ENCODE data around the gene UBE2G2.

The UBE2G2 gene

DNA sequence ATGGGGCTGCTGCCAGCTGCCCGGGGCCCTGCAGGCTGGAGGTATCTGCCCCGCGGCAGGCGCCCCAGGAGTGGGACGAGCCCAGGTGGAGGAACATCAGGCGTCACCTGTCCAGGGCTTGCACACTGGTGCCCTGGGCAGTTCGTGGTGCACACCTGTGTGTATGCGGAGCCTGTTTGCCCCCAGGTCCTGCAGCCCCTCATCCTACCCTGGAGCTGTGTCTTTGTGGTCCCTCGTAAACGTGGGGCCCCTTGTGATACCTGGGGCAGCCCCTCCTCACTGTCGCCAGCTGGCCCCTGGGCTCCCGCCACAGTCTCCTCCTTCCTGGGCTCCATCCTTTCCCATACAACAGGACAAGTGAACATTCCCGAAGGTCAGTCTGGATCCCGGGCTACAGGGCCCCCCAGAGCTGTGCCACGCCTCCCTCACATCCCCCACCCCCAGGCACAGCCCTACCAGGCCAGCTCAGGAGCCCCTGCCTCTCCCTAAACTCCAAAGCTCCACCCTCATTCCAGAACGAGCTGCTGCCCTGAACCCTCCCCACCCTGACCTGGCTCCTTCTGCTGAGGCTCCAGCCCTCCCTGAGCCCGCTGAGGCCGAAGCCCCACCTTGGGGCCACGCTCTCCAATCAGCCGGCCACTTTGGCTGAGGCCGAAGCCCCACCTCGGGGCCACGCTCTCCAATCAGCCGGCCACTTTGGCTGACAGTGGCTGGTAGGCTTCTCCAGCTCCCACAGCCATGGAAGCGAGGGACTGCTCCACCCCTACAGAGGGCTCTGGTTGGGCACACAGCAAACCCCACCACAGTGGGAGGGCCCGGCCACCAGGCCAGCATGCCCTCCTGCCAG lies 42.6 kb downstream of the UBE2G2 start:
- WGBS, 2 experiments = 83 to 85% methylated on average over 26 of the region's 26 CpGs
- Histone ChIP-seq H3K36me3 (ENCODE audit: control insufficient read depth, insufficient read depth, low read length) (no peaks in the 10 kb centered on the region), H3K4me3 (ENCODE audit: insufficient read depth, low read depth, low read length) (no peak overlapping the region), H3K9me3 (ENCODE audit: control insufficient read depth, low read length) (no peaks in the 10 kb centered on the region), H3K27ac (ENCODE audit: insufficient read depth, low read depth, low read length, poor library complexity, severe bottlenecking) (no peak overlapping the region), H3K4me1 (ENCODE audit: control insufficient read depth, insufficient read depth, low read length) (peaks cover 17% of the 10 kb centered on the region), H3K27me3 (ENCODE audit: control insufficient read depth, insufficient read depth, low read length, poor library complexity, severe bottlenecking) (no peaks in the 10 kb centered on the region)

DNA sequence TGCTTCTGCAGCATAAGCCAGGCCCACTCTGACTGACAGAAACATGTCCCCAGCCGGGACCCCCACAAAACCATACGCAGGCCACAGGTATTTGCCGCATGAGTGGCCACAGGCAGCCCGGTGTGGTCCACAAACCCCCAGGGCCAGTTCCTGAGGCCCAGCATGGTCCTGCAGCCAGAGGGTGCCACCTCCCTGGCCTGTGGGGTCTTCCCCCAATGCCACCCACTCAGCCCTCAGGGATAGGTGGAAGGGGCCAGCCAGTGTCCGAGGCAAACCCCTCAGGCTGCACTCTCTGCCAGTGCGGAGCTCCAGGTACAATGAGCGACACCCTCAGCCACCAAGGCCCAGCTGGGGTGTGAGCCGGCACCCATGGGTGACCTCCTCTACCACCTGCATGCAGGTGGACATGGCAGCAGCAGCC lies 43.5 kb downstream of the UBE2G2 start:
- H3K27ac ChIP-seq (ENCODE audit: insufficient read depth, low read depth, low read length, poor library complexity, severe bottlenecking) = no peak overlapping the region
- H3K4me1 ChIP-seq (ENCODE audit: control insufficient read depth, insufficient read depth, low read length) = peaks cover 17% of the 10 kb centered on the region
- 94 to 96% methylated on average over 8 of the region's 8 CpGs for WGBS, 2 experiments
- H3K27me3 ChIP-seq (ENCODE audit: control insufficient read depth, insufficient read depth, low read length, poor library complexity, severe bottlenecking) = no peaks in the 10 kb centered on the region
- no peak overlapping the region for H3K4me3 ChIP-seq (ENCODE audit: insufficient read depth, low read depth, low read length)
- no peaks in the 10 kb centered on the region for H3K36me3 ChIP-seq (ENCODE audit: control insufficient read depth, insufficient read depth, low read length)
- no peaks in the 10 kb centered on the region for H3K9me3 ChIP-seq (ENCODE audit: control insufficient read depth, low read length)

DNA sequence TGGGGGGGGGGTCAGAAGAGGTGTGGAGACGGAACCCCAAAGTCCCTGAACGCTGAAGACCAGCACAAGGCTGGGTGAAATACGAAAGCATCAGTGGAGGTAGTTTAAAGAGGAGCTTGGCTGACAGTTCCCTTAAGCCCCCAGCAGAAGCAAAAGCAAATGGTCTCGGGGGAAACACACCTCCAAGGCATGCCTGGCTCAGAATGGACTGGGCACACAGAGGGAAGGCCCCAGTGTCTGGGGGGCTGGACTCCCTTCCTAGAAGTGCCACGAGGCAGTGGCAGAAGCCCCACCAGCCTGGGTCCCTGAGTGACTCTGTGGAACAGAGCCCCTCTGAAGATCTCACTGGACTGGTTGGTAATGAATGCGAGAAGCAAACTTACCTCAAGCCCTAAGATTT lies 43.9 kb downstream of the UBE2G2 start:
- Histone ChIP-seq H3K27ac (ENCODE audit: insufficient read depth, low read depth, low read length, poor library complexity, severe bottlenecking) (no peak overlapping the region), H3K4me1 (ENCODE audit: control insufficient read depth, insufficient read depth, low read length) (peaks cover 17% of the 10 kb centered on the region), H3K27me3 (ENCODE audit: control insufficient read depth, insufficient read depth, low read length, poor library complexity, severe bottlenecking) (no peaks in the 10 kb centered on the region), H3K4me3 (ENCODE audit: insufficient read depth, low read depth, low read length) (no peak overlapping the region), H3K36me3 (ENCODE audit: control insufficient read depth, insufficient read depth, low read length) (no peaks in the 10 kb centered on the region), H3K9me3 (ENCODE audit: control insufficient read depth, low read length) (no peaks in the 10 kb centered on the region)
- 90 to 94% methylated on average over 6 of the region's 6 CpGs for WGBS, 2 experiments

DNA sequence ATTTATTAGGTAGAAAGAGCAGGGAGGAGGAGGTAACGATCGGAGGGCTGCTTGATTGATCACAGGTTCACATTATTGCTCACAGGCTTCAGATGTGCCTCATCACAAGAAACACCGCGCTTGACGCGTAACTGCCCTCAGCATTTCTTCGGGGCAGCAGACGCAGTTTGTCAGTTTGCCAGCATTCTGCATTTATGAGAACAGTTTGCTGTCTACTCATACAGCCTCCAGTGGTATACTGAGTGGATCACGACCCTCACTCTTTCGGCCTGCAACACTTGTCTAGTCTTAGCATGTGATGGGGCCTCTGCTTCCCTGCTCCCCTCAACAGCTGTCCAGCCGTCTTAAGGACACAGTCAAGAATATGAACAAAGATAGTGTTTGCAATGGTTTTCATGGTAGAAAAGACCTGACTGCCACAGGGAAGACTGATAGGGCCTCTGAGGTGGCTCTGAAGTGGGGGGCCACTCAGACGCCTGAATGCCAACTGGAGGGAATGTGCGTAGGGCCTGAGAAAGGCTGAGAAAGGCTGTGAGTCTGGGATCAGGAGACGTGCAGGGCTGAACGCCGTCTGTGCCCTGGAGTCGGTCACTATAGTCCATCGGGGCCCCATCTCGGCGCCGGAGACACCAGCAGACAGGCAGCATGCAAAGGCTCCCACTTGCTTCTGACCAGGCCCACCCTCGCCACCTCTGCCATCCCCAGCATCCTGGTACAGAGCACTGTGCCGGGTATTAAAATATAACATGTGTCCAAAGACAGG lies 45.0 kb downstream of the UBE2G2 start:
- Histone ChIP-seq H3K36me3 (ENCODE audit: control insufficient read depth, insufficient read depth, low read length) (no peaks in the 10 kb centered on the region), H3K4me1 (ENCODE audit: control insufficient read depth, insufficient read depth, low read length) (peaks cover 17% of the 10 kb centered on the region), H3K4me3 (ENCODE audit: insufficient read depth, low read depth, low read length) (no peak overlapping the region), H3K9me3 (ENCODE audit: control insufficient read depth, low read length) (no peaks in the 10 kb centered on the region), H3K27ac (ENCODE audit: insufficient read depth, low read depth, low read length, poor library complexity, severe bottlenecking) (no peak overlapping the region), H3K27me3 (ENCODE audit: control insufficient read depth, insufficient read depth, low read length, poor library complexity, severe bottlenecking) (no peaks in the 10 kb centered on the region)
- WGBS, 2 experiments = 95% methylated on average over 23 of the region's 23 CpGs

DNA sequence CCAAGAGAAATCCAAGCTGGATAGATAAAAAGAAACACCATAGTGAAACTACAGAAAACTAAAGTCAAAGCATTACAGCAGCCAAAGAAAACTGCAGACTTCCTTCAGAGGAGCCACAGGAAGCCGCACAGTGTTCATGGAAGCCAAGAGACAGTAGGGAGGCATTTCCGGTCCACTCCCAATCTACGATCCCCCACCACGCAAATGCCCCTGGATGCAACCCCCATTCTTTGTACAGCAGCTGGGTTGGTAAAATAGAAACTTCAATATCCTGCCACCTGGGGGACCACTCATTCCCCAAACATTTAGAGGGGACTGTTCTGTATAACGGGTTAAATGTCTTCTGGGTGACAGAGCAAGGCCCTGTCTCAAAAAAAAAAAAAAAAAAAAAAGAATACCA lies 46.4 kb downstream of the UBE2G2 start:
- no peaks in the 10 kb centered on the region for H3K27me3 ChIP-seq (ENCODE audit: control insufficient read depth, insufficient read depth, low read length, poor library complexity, severe bottlenecking)
- peaks cover 6% of the 10 kb centered on the region for H3K4me1 ChIP-seq (ENCODE audit: control insufficient read depth, insufficient read depth, low read length)
- WGBS, 2 experiments = 96% methylated on average over 4 to 5 of the region's 5 CpGs

DNA sequence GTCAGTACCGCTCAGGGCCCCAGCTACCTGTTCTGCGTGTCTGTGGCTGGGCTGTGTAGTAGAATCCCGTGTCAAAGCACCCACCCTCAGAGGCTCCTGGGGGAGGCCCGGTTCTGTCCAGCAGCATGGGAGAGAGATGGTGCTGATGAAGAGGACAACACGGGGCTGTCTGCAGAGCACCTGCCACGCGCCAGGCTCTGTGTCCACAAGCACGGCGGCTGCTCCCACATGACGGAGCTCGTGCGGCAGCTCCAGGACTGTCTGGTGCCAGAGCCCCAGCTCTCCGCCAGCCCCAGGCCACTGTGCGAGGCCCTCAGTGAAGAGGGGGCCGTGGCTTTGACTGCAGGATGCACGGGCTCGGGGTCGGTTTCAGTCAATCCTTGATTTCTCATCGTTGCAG lies 48.3 kb downstream of the UBE2G2 start:
- WGBS, 2 experiments = 89 to 91% methylated on average over 19 of the region's 19 CpGs
- H3K9me3 ChIP-seq (ENCODE audit: control insufficient read depth, low read length) = no peaks in the 10 kb centered on the region
- peaks cover 9% of the 10 kb centered on the region for H3K4me1 ChIP-seq (ENCODE audit: control insufficient read depth, insufficient read depth, low read length)
- peaks cover 9% of the 10 kb centered on the region for H3K27me3 ChIP-seq (ENCODE audit: control insufficient read depth, insufficient read depth, low read length, poor library complexity, severe bottlenecking)
- no peak overlapping the region for H3K27ac ChIP-seq (ENCODE audit: insufficient read depth, low read depth, low read length, poor library complexity, severe bottlenecking)
- H3K36me3 ChIP-seq (ENCODE audit: control insufficient read depth, insufficient read depth, low read length) = no peaks in the 10 kb centered on the region
- H3K4me3 ChIP-seq (ENCODE audit: insufficient read depth, low read depth, low read length) = no peak overlapping the region

More for the DNA sequence above, 46.4 kb downstream of the UBE2G2 start:
- H3K27ac ChIP-seq (ENCODE audit: insufficient read depth, low read depth, low read length, poor library complexity, severe bottlenecking) = no peak overlapping the region
- H3K4me3 ChIP-seq (ENCODE audit: insufficient read depth, low read depth, low read length) = no peak overlapping the region
- no peaks in the 10 kb centered on the region for H3K9me3 ChIP-seq (ENCODE audit: control insufficient read depth, low read length)
- H3K36me3 ChIP-seq (ENCODE audit: control insufficient read depth, insufficient read depth, low read length) = no peaks in the 10 kb centered on the region

DNA sequence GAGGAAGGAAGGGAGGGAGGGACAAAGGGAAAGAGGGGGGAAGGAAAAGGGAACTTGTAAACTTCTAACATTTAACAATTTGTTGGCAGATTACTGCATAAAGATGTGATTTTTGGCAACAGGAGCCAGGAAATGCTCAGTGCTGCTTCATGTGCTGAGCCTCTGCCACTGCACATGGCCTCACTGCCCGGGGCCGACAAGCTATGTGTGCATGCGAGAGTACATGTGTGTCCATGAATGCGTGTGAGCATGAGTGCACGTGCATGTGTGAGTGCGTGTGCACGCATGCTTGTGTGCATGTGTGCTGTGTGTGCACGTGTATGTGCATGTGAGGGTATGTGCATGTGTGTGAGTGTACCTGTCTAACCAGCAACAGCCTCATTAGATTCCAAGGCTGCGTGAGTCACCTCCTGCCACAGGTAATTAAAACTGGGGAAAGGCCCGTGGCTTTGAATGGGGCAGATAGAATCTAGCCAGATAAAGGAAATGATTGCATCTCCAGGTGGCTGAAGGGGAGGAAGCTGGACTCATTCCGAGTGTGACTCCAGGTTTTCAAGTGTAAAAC lies 48.9 kb downstream of the UBE2G2 start:
- peaks cover 9% of the 10 kb centered on the region for H3K27me3 ChIP-seq (ENCODE audit: control insufficient read depth, insufficient read depth, low read length, poor library complexity, severe bottlenecking)
- no peaks in the 10 kb centered on the region for H3K9me3 ChIP-seq (ENCODE audit: control insufficient read depth, low read length)
- peaks cover 9% of the 10 kb centered on the region for H3K4me1 ChIP-seq (ENCODE audit: control insufficient read depth, insufficient read depth, low read length)
- H3K36me3 ChIP-seq (ENCODE audit: control insufficient read depth, insufficient read depth, low read length) = no peaks in the 10 kb centered on the region
- no peak overlapping the region for H3K4me3 ChIP-seq (ENCODE audit: insufficient read depth, low read depth, low read length)
- H3K27ac ChIP-seq (ENCODE audit: insufficient read depth, low read depth, low read length, poor library complexity, severe bottlenecking) = no peak overlapping the region
- WGBS, 2 experiments = 91% methylated on average over 11 of the region's 11 CpGs

DNA sequence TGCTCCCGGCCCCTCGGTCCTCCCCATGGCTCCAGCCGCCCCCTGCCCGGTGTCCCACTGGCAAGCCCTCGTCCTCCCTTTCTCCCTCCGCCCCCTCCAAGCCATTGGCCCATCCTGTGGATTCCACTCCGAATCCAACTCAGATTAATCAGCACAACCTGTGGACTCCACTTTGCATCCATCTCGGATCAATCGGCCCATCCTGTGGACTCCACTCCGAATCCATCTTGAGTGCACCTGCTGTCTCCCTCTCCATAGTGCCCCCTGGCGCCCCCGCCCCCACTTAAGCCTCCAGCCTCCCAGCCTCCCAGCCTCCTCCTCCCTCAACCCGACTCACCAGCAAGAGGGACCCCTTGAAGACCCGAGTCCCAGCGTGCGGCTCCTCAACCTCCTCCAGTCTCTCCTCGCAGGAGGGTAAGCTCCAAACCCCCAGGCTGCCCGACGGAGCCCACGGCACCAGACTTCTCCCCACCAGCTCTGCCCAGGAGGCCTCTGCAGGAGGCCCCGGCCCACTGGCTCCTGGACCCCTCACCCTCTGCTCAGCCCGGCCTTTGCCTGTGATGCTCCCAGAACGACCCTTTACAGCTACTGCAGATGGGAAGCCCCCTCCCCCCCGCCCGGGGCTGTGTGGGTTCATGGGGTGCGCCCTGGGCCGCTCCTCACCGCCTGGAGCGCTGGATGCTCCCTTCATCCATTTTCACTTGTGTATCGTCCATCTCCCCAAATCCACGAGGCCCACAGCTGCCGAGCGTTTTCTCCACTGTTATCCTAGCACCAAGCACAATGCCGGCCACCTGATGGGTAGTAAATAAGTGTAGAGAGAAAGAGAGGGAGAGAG lies 49.6 kb downstream of the UBE2G2 start:
- Histone ChIP-seq H3K27me3 (ENCODE audit: control insufficient read depth, insufficient read depth, low read length, poor library complexity, severe bottlenecking) (peaks cover 9% of the 10 kb centered on the region), H3K4me3 (ENCODE audit: insufficient read depth, low read depth, low read length) (no peak overlapping the region), H3K36me3 (ENCODE audit: control insufficient read depth, insufficient read depth, low read length) (no peaks in the 10 kb centered on the region), H3K9me3 (ENCODE audit: control insufficient read depth, low read length) (no peaks in the 10 kb centered on the region), H3K27ac (ENCODE audit: insufficient read depth, low read depth, low read length, poor library complexity, severe bottlenecking) (no peak overlapping the region), H3K4me1 (ENCODE audit: control insufficient read depth, insufficient read depth, low read length) (peaks cover 9% of the 10 kb centered on the region)
- WGBS, 2 experiments = 85 to 86% methylated on average over 34 of the region's 34 CpGs

DNA sequence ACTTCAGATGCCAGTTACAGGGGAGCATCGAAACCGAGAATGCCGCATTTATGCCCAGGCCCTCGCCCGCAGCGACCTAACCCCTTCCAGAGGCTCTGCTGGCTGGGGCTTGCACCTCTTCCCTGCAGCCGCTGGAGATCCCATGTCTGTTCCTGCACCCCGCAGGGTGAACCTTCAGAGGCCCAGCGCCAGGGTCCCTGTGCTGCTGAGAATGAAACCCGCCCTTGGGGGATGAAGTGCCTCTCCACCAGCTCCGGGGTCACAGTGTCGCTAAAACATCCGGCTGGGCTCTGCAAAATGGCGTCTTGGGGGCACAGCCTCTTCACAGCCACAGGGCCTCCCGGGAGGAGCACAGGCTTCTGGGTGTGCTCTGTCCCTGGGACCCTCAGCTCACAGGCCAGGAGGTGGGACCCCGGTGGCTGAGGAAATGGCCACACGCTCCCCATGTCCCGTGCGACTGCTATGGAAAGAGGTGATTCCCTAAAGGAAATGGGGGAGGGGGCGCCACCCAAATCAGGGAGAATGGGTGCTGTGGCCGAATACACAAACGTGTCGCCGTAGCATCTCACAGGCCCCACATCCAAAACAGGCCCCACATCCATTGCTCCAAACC lies 50.3 kb downstream of the UBE2G2 start:
- Histone ChIP-seq H3K36me3 (ENCODE audit: control insufficient read depth, insufficient read depth, low read length) (no peaks in the 10 kb centered on the region), H3K9me3 (ENCODE audit: control insufficient read depth, low read length) (no peaks in the 10 kb centered on the region), H3K4me1 (ENCODE audit: control insufficient read depth, insufficient read depth, low read length) (peaks cover 9% of the 10 kb centered on the region), H3K27ac (ENCODE audit: insufficient read depth, low read depth, low read length, poor library complexity, severe bottlenecking) (no peak overlapping the region), H3K4me3 (ENCODE audit: insufficient read depth, low read depth, low read length) (no peak overlapping the region), H3K27me3 (ENCODE audit: control insufficient read depth, insufficient read depth, low read length, poor library complexity, severe bottlenecking) (peaks cover 9% of the 10 kb centered on the region)
- WGBS, 2 experiments = 88 to 92% methylated on average over 24 of the region's 24 CpGs
